ENCODE results near the gene CCDC57.

The CCDC57 gene

DNA sequence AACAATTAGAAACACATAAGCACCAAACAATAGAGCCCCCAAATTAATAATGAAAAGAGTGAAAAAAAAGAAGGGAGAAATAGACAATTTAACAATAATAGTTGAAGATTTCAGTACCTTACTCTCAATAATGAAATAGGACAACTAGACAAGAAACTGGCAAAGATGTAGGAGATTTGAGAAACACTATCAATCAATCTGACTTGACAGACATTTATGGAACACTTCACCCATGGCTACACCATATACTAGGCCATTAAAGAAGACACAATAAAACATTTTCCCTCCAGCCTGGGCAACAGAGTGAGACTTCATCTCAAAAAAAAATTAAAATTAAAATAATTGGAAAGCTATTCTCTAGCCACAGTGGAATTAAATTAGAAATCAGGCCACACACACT is 142.0 kb downstream of the CCDC57 start:
- in situ Hi-C loops (cut with HindIII; ENCODE audit: low pct_ligation_motif_present, low pct_unique_long_range_greater_than_20kb, low sequenced_read_pairs): no loop called here
- DNase-seq: no peak

DNA sequence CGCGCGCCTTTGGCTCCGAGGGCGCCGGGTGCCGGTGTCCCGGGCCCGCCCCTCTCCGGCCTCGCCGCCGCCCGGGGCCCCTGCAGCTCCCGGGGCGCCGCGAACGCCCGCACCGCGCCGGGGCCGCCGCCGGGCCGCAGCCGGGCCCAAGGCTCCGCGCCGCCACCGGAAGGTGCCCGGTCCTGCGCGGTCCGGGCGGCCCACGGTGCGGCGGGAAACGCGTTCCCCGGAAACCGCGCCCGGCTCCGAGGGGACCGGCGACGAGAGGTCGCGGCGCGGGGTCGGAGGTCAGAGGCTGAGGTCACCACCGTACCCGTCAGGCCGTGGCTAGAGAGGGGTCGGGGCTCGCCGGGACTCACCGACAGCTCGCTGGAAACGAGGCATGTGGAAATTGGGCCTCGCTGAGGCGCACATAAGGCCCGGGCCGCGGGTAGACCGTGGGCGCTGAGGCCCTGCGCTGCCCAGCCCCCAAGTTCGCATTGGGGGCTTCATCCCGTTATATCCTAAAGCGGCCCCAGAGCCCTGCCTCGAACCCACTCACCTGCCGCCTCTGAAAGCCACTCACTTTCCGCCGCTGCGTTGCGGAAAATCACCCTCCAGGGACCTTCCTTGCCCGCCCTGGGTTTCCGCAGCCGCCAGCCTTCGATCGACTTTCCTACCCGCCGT is 146.9 kb downstream of the CCDC57 start, which contains the start of gene DUS1L:
Gene DUS1L (minus strand): TSS at position 167 of the 666 bp plus-strand sequence. CDS start 745 bp downstream, outside the sequence.
- peak; percentile 61 for DNase-seq
- in situ Hi-C loops (cut with HindIII; ENCODE audit: low pct_ligation_motif_present, low pct_unique_long_range_greater_than_20kb, low sequenced_read_pairs): no loop called here

- DNase-seq: peak; percentile 44
- in situ Hi-C loops (cut with HindIII; ENCODE audit: low pct_ligation_motif_present, low pct_unique_long_range_greater_than_20kb, low sequenced_read_pairs): no loop called here
These were observed 147.4 kb downstream of the CCDC57 start for GRCh38 chr17:82065193-82065637.

DNA sequence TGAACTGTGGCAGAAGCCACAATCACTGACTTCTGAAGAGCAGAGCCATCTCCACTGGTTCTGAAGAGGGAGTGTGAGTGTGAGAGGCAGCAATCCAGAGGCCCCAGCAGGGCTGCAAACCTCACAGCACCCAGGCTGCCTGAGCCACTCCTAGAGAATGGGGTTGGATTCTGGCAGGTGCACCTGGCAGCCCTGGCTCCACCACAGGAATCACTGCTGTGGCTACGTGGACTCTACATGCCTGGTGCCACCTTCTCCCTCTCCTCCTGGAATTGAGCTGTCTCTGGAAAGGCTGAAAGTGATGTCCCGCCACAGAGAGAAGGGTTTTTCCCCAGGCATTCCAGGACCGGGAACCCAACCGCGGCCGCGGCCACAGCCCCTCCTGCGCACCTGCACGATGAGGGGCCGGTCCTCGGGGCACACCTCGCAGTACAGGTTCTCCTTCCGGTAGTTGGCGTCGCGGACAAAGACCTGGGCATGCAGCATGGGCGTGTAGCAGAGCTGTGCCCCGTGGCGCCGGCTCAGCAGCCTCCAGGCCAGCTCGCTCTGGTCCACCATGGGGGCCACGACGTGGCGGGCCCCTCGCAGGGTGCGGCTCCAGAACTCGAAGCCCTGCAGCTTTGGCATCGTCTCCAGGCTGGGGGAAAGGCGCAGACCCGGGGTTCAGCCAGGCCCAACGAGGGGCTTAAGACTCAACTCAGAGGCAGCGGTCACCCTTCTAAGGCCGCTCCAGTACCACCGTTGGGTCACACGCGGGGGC is 148.0 kb downstream of the CCDC57 start:
- in situ Hi-C loops (cut with HindIII; ENCODE audit: low pct_ligation_motif_present, low pct_unique_long_range_greater_than_20kb, low sequenced_read_pairs): no loop called here
- DNase-seq: no peak

GRCh38 chr17:82063424-82064415 is 148.9 kb downstream of the CCDC57 start:
- in situ Hi-C loops (cut with HindIII; ENCODE audit: low pct_ligation_motif_present, low pct_unique_long_range_greater_than_20kb, low sequenced_read_pairs): no loop called here
- no peak for DNase-seq

- in situ Hi-C loops (cut with HindIII; ENCODE audit: low pct_ligation_motif_present, low pct_unique_long_range_greater_than_20kb, low sequenced_read_pairs): no loop called here
- no peak for DNase-seq
These were observed 149.7 kb downstream of the CCDC57 start for GRCh38 chr17:82062984-82063368.

DNA sequence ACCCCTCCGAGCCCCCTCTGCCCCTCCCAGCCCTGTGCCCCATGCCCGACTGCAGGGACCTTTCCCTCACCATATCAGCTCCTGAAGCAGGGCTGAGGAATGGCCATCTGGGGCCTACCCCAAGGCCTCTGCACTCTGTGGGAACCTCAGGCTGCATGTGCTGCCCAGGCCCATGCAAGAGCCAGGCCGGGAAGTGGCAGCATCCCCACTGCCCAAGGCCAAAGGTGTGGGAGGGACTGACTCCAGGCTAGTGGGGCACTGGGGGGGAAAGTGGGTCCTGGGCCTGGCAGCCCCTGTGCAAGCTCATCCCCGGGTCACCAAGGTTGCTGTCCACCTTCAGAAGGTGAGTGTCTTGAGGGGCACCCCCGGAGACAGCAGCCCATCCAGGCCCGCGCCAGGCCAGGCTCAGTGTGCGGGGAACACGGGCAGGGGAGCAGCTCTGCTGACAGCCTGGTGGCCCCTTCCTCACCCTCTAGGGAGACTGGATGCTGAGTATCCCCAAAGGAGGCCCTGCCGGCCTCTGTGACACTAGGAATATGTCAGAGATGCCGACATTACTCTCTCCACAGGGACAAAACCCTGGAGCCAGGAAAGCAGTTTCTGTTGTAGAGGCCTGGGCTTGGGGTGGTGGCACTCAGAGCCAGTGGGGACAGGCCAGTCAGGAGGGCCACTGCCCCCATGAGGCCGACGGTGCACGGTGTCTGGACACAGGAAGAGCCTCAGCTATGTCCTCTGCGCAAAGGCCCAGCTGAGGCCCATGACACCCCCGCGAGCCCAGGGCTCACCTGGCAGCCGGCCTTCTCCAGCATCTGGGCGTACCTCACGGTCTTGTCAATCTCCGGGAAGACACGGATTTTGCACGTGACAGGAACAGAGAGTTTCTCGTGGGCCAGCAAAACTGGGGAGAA is 150.3 kb downstream of the CCDC57 start:
- in situ Hi-C loops (cut with HindIII; ENCODE audit: low pct_ligation_motif_present, low pct_unique_long_range_greater_than_20kb, low sequenced_read_pairs): no loop called here
- DNase-seq: no peak

DNA sequence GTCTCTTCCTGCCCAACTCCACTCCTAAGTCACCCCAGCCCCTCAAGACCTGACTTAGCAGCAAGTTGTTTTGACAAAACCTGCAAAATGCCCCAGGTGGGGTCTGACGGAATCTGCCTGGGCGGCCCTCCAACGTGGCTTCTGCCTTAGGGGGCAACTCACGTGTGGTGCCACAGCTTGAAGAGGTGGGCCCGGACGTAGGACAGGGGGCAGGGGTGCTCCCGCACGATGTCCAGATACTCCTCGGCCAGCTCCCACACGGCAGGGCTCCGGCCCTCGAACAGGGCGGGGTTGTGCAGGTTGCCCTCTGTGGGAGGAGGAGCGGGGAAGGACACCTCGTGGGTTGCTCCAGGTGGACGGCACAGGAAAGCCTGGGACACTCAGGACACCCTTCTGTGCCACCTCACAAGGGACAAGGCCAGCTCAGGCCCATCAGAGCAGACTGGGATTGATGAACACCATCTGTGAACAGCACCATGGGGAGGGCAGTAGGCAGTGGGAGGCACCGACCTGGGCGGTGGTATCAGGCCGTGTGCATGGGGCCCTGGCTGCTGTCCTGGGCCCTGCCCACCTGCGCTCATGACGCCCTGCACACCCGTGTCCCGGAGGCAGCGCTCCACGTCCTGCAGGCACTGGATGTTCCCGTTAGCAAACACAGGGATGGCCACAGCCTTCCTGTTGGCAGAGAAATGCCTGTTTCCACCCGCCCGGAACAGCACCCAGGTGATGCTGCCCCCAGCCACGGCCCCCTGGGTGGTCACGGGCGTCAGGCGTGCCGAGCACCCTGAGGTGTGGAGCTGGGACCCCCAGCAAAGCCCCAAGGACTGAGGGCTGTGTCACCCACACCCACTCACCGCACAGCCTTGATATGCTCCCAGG is 151.4 kb downstream of the CCDC57 start:
- no peak for DNase-seq
- in situ Hi-C loops (cut with HindIII; ENCODE audit: low pct_ligation_motif_present, low pct_unique_long_range_greater_than_20kb, low sequenced_read_pairs): no loop called here

GRCh38 chr17:82060614-82061013 is 152.0 kb downstream of the CCDC57 start:
- no peak for DNase-seq
- in situ Hi-C loops (cut with HindIII; ENCODE audit: low pct_ligation_motif_present, low pct_unique_long_range_greater_than_20kb, low sequenced_read_pairs): no loop called here

DNA sequence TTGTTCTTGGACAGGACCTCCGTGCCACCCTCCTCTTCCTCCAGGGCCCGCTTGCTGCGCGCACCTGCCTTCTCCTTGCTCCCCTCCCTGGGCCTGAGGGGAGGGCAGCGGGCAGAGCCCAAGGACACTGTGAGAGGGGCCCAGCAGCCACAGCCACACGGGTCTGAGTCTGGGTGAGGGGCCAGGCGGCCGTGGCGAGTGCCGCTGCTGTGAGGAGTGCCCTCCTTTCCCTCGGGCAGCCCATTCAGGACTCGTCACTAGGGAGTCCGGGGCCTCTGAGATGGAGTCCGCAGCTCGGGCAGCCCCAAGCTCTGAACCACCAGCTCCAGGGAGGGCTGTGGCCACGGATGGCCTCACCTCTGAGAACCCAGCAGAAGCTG is 152.7 kb downstream of the CCDC57 start:
- in situ Hi-C loops (cut with HindIII; ENCODE audit: low pct_ligation_motif_present, low pct_unique_long_range_greater_than_20kb, low sequenced_read_pairs): no loop called here

DNA sequence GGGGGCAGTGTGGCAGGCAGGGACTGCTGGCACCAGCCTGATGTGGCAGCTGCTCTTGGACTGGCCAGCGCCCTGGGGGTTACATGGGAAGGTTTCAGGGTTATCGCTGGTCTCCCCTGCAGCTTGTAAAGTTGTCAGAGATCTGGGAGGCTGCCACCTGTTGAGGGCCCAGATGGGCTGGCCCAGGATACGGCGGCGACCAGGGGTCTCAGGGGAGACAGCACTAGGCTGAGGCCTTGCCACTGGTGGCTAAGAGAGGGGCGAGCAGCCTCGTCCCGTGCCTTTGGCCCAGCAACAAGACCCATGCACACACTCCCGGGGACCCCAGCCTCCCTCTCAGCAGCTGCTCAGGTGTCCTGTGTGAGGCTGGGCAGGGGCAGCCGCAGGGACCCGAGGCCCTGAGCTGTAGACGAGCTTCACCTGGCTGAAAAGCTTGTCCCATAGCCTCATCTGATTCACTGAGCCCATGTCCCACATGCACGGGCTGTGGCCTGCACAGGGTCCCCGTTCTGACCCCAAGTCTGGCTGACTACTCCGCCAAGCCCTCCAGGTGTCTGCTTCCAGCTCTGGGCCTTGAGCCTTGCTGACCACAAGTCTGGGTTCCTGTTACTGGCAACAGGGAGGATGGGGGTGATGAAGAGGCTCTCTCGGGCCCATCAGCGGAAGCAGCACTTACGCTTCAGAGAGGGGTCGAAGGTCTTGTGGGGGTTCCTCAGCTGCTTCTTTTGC is 153.2 kb downstream of the CCDC57 start:
- DNase-seq: no peak
- in situ Hi-C loops (cut with HindIII; ENCODE audit: low pct_ligation_motif_present, low pct_unique_long_range_greater_than_20kb, low sequenced_read_pairs): no loop called here

More for the DNA sequence above, 152.7 kb downstream of the CCDC57 start:
- no peak for DNase-seq

GRCh38 chr17:82058855-82059249 is 153.8 kb downstream of the CCDC57 start:
- in situ Hi-C loops (cut with HindIII; ENCODE audit: low pct_ligation_motif_present, low pct_unique_long_range_greater_than_20kb, low sequenced_read_pairs): no loop called here
- DNase-seq: no peak

GRCh38 chr17:82058230-82058854 is 154.3 kb downstream of the CCDC57 start:
- in situ Hi-C loops (cut with HindIII; ENCODE audit: low pct_ligation_motif_present, low pct_unique_long_range_greater_than_20kb, low sequenced_read_pairs): no loop called here
- no peak for DNase-seq

GRCh38 chr17:82056729-82057621 is 155.7 kb downstream of the CCDC57 start:
- no peak for DNase-seq
- in situ Hi-C loops (cut with HindIII; ENCODE audit: low pct_ligation_motif_present, low pct_unique_long_range_greater_than_20kb, low sequenced_read_pairs): no loop called here

All from ACHN (cell line).